Ureter (tissue), 1 donor: ENCODE results near the gene CHRM5. TPM values are rescaled to one million over a fixed set of nuclear protein-coding genes. Genes with fewer than 3 reads are reported as not detected.

Source experiments
- DNase-seq: peaks from one replicate; pipeline ENCODE4 v3.0.0-alpha.2; 2020; ENCODE audit warnings: low spot score
- total RNA-seq: library from RNA; stranded (reverse); gene quantifications from one replicate; pipeline ENCODE4 v1.2.4, GENCODE V29; 2023
- donor health status: DM: yes; HTN: yes; CAD: no.

CHRM5 gene, protein sequence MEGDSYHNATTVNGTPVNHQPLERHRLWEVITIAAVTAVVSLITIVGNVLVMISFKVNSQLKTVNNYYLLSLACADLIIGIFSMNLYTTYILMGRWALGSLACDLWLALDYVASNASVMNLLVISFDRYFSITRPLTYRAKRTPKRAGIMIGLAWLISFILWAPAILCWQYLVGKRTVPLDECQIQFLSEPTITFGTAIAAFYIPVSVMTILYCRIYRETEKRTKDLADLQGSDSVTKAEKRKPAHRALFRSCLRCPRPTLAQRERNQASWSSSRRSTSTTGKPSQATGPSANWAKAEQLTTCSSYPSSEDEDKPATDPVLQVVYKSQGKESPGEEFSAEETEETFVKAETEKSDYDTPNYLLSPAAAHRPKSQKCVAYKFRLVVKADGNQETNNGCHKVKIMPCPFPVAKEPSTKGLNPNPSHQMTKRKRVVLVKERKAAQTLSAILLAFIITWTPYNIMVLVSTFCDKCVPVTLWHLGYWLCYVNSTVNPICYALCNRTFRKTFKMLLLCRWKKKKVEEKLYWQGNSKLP
- total RNA-seq = not detected

DNA sequence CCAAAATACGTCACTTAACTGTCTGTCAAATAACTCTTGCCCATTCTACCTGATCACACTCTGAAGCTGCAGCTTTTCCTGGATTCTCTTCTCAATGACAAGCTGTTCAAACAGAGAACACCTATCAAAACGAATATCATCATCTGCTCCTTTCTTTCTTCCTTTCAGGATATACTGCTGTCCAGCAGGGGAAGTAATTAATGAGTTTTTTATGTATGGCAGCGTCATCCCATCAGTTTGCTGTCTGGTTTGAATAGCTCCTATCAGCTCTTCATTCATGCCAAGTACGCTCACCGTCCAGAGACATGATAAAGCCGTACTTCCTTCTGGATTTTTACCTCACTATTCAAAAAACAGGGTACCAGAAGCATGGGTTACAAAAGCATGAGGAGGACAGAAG, at the start of gene CHRM5:
TSS of gene CHRM5 (plus strand) at position 274 of the 400 bp plus-strand sequence. CDS start 94,221 bp downstream, outside the sequence.
- DNase-seq = no peak

DNA sequence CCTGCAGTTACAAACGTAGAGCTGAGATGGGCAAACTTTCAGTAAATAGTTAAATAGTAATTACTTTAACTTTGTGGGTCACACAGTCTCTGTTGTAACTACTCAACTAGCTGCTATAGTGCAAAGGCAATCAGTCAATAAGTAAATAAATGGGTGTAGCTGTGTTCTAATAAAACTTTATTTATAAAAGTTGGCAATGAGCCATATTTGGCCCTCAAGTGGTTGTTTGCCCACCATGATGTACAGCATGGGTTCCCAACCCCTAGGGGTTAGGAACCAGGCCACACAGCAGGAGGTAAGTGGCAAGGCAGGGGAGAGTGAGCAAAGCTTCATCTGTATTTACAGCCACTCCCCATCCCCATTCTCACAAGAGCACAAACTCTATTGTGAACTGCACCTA, 44.9 kb upstream of the CHRM5 start:
- no peak for DNase-seq

DNA sequence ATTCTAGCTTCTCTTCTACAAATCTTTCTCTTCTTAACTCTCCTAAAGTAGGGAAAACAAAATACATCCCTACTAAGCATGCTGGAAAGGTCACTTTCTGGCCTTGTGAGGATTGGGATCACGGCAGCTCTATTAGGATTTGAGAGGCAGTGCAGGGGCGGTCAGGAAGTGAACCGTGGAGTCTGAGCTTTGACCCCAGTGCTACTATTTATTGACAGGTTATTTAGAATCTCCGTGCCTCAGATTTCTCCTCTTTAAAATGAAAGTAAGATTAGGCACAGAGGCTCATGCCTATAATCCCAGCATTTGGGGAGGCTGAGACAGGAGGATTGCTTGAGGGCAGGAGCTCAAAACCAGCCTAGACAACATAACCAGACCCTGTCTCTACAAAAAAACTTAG, 42.0 kb upstream of the CHRM5 start:
- DNase-seq = no peak

DNA sequence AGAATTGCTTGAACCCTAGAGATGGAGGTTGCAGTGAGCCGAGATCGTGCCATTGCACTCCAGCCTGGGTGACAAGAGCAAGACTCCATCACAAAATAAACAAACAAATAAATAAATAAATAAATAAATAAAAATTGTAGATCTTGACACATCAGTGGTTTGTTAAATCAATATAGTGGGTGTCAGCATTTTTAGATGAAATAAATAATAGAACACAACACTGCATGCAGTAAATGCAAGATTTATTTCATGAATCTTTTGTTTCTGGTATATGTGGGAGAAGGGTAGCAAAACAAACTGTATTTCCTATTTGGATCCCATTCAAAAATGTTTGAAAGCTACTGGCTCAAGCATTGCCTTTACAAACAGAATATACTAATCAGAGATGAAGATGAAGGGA, 35.6 kb upstream of the CHRM5 start:
- no peak for DNase-seq

DNA sequence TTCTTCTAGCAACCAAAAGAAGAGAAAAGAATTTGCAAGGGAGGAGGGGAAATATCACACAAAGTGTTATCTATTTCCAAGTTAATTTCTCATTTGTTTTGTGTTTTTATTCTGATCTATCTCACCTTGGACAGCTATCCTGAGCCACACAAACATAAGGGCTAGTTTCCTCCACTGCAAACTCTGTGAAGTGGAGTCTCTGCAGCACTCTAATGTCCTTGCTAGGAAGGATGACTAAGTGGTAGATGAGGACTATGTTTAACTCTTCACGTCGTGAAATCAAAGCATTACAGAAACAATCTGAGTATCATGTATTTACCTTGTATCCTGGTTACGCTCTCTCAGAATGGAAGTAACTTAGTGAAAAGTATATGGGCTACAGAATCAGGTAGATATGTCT, 33.9 kb upstream of the CHRM5 start:
- no peak for DNase-seq

DNA sequence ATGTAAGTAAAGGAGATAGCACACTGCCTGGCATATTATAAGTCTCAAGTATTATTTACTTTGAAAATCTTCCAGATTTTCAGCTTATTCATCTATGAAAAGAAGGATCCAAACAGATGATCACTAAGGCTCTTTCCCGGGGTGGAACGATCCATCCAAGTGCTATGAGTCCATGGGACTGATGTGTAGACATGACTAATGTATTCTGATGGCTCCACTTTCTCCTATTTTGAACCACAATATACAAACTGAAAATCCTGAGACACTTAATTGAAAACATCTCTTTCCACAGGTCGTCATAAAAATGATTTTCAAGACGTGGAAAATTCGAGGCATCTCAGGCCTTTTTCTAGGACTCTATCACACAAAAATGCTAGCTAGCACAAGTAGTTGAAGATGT, 33.4 kb upstream of the CHRM5 start:
- no peak for DNase-seq

DNA sequence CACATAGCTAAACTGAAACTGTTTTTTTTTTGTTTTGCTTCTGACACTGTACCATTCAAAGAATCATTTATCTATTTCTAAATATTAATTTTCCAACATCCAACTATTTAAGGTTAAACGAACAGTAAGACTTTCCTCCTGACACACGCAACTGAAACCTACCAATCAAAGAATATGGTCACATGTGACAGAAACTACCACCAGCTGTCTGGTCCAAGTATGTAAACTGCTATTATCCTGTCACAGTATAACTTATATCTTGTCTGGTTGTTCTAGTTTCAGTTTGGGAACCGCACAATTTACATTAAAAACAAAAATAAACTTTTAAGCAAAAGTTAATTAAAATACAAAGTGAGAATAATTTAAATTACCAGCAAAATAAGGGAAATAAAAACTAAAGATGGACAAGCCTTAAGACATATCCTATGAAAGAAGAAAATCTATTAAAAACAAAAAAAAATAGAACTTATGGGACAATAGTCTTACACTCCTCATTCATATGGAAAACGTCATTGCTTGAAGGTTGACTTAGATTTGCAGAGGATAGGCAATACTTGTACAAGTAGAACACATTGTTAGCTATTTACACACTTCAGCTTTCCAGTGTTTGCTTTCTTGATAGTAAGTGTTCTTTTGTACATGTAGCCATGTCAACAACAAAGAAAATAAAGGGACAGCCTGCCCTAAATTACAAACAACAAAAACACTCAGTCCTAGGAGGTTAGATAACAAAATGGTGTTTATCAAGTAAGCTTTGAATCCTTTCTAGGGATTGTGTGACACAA, 26.8 kb upstream of the CHRM5 start:
- no peak for DNase-seq

DNA sequence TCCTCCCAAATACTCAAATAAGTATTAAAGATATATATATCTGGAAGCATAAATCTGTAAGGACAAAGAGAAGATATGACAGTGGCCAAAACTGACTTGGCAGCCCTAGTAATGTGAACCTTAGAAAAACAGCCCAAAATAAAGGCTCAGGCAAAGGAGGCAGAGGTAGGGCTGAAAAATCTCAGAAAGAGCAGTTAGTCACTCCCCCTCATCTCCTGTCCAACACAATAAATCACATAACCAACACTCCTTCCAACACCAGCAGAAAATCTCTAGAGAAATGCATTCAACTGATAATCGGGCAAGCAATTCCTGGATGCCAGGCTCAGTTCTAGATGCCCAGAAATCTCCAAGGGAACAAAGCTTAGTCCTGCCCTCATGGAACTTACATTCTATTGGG, 22.1 kb upstream of the CHRM5 start:
- DNase-seq = no peak

DNA sequence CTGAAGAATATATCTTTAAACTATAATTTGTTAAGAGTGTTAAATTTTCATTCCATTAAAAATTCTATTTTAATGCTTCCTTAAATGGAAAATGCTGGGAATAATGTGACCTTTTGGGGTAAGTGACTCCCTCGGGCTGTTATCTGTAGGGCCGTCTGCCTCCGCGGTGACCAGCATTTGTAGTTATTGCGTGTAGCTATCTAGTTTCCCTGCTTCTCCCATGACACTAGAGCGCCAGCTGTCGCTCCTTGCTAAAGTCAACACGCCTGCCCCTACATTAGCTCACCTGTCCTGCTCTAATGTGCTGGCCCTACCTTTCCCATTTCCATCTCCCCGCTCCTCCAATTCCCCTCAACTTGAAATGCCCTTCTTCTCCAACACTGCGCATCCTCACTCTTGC, 12.4 kb upstream of the CHRM5 start:
- no peak for DNase-seq

DNA sequence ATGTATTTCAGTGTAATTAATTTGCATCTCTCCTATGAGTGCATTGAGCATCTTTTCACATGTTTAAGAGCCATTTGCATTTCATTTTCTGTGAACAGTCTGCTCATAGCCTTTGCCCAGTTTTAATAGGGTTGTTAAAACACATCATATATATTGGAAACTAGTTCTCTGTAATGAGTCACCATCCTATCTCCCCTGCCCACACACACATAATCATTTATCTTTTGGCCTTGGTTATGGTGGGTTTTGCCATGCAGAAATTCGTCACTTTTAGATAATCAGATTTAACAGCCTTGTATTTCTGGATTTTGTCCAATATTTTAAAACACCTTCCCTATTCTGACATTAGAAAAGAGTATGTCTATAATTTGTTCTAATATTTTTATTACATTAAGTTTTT, 11.9 kb upstream of the CHRM5 start:
- DNase-seq = no peak

DNA sequence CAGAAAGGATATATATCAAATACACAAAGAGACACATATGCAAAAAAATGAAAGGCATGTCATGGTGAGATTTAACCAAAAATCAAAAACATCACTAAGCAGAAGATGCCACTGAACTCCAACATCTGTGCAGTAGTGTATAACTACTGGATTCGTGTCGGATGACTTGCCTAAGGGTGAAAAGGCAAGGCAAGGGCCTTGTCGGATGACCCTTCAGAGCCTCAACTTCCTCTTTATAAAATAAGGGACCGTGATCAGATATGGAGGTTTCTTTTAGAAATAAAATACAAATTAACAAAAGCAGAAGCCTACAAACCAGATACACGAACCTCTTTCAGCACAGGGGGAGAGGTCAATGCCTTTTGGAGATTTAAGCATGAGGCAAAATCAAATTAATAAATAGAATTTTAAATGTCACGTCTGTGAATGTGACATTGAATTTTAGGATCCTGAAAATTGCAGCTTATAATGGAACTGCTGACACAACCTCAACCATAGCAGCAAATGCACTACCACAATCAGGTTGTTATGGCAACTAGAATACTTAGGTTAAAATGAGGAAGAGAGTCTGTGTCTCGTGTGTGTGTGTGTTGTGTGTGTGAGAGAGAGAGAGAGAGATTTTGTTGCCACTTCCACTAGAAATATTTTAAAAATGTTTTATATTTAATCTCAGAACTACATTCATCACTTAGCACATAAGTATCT, 8.3 kb upstream of the CHRM5 start:
- DNase-seq = no peak

DNA sequence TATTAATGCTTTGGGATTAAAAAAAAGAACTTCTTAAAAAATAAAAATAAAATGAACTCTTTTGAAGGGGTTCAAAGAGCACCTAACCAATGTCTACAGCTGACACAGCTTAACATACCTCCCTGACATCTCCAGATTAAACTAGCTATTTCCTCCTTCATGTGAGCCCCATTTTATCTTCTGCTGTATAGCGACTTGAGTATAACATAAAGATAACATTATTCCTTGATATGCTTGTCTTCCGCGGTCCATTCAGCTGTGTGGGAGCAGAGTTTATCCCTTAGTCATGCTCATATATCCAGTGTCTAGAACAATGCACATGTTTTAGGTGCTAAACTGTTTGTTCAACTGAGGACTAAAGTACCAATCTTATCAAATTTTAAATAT, 7.8 kb upstream of the CHRM5 start:
- no peak for DNase-seq

DNA sequence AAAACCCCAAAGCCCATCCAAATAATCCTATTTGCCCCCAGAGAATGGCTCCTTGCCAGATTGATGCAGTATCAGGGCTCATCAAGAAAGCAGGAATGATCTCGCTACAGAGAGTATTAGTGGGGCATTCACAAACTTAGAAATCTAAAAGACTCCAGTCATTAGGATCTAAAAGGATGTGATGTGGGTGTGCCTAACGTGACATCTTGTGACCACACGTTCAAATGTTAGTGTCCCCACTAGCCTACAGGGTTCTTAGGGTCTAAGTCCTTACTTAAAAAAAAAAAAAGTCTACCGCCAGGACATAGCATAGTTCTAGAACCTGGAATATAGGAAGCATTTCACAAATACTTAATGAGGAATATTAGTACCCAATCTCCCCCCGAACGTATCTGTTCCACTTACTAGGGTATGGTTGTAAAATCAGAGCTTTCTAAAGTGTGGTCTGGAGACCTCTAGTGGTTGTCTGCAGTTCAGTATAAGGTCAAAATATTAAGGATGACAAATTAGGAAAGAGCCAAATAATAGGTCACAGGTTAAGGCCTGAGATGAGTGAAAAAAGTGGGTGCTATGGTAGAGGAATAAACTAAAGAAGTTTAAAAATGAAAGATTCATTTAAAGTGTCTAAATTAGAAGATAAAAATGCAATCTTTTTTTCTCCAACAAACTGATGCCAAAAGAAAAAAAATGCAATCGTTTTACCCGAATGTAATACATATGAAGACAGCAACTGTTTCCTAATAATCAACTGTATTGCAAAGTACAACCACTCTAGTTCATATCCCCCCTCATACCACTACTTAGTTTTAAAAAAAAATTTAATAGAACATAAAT, 4.2 kb upstream of the CHRM5 start:
- no peak for DNase-seq

DNA sequence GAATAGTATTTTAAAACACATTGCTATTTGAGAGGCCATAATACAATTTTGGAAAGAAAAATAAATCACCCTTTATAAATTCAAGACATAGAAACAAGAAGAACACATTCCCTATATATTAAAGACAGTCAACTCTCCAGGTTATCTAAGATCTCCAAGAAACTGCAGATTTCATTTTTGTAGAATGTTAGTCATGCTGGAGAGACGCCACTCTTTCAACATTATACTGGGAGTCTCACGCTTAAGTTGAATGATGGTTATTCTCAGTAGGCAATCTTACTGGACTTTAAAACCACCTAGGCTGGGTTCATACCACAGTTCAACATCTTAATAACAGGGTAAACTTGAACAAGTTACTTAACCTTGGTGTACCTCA, 3.6 kb upstream of the CHRM5 start:
- no peak for DNase-seq

DNA sequence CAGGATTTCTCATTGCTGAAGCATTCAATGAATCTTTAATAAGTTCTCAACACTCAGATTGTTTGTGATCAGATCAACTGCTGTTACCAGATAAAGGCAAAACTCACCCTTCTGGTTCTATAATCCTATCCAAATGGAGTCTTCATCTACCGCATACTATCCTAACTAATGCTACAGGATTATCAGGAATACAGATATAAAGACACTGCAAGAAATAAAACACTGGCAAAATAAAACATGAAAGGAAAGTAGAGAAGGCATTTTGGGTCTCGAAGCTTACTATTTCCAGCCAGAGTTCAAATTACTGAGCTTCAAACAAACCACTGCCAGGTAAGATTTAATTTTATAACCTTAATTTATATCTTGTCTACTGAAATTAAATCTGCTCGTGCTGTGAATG, 524 bp downstream of the CHRM5 start:
- DNase-seq = no peak

DNA sequence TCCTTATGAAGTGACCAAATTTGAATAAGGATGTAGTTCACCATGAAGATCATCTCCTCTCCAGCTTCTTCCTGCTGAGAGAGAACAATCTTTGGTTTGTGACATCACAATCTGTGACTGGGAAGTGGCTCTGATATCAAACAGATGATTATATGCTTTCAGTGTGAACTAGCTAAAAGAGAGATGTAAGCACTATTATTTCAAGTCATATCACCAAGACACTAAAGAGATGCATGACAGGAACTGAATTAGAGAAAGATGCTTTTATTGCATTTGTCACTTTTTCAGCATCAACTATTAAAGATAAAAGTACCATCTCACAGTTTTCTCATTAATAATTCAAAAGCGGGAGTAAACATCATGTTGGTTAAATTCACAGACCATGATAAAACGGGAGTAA, 3.5 kb downstream of the CHRM5 start:
- no peak for DNase-seq

DNA sequence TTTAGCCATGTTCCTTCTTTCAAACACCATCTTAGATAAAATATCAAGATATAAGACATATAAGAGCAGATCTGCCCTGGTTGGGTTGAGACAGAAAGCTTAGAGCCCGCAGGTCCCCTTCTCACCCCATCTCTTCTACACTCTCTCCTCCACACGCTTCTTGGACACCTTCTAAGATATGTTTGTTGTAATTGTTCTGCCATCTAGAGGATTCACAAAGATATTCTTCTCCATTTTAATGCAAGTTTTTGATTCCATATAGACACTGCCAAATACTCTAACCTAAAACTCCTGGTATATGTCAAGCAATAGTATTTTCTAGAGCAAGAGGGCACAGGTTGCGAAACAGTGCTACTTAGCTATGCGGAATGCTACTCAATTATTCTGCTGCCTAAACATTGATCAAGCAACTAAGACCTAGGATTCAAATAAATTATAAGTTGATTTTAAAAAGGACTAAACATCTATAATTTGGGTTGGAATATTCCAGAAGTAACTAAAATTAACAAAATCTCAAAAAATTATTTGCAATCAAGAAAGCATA, 6.8 kb downstream of the CHRM5 start:
- no peak for DNase-seq

DNA sequence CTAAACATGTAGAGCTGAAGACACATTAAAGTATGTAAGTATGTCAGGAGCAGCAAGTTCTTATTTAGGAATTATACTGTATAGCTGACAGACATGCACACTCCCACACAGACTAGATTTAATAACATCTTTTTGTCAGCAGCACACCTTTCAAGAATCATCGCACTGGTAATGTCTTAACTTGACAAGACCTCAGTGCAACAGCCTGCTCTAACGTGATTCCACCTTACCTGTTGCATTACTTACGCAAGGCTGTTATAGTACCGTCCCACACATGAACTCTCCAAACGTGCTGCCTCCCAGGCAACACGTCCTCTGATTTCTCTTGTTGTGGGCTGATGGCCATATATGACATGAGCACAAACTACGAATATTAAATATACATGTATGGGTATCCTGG, 11.9 kb downstream of the CHRM5 start:
- DNase-seq = no peak

DNA sequence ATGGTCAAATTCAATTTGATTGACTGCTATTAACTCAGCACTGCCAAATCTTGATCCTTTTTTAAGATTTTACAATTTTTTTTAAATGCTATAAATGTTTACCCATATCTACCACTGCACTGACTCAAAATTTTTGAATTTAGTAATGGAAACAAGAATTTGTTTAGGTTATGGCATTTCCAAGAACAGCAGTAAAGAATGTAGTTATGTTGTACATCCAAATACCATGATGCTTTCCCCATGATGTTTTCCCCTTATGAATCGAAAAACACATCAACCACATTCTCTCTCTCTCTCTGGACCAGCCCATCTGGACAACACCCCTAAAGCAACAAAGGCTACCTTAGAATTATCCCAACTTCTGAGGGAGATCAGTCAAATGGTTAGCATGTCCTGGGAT, 14.2 kb downstream of the CHRM5 start:
- no peak for DNase-seq

DNA sequence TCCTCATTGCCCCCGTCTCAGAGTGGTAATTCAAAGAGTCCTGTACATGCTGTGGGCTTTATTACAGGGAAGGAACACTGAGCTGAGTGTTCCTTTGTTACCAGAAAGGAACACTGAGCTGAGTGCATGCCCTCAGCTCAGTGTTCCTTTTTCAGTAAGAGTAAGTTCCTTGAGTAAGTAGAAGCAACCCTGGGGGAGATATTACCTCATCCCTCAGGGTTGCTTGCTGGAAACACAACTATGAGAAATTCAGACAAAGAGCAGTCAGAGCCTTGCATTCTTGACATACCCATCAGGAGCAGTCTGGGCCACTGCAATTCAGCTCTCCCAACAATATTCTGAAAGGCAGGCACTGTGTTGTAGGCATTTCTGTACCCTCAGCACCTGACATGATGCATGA, 17.0 kb downstream of the CHRM5 start:
- no peak for DNase-seq

DNA sequence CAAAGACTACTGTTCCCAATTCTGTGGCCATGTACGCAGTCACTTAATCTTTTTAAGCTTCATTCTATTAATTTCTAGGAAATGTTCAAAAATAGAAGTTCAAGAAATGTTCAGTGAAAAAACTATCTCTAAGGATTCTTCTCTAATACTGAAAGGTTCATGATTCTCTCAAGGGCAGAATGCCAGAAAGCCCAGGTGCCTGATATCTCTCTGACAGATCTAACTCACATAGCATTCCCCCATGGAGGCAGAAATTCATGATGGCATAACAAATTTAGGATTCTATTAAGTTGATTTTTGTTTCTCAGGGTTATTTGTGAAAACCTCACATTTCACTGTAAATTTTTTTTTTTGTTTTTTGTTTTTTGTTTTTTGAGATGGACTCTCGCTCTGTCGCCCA, 17.5 kb downstream of the CHRM5 start:
- DNase-seq = no peak
